Endothelial cell of umbilical vein (primary cell): ENCODE measurements around the gene KCNH2. TPM values are rescaled to one million over a fixed set of nuclear protein-coding genes. Genes with fewer than 3 reads are reported as not detected.

ENCODE experiments used
- BruUV-seq: library from RNA; stranded (reverse); fragments of 400-500 nt; replicated peaks from 2 replicates; lab custom pipeline; 2021; lab: Mats Ljungman, UMichigan
- CTCF ChIA-PET: fragments of 300-600, 350-600 bp; sonication (Branson Sonifier 250); formaldehyde crosslinking; loops from one replicate; lab custom pipeline; 2021; ENCODE audit warnings: antibody characterized with exemption, inconsistent platforms; lab: Charles Lee
- POLR2A ChIA-PET: fragments of 300-600, 350-600 bp; sonication (Branson Sonifier 250); formaldehyde crosslinking; loops from one replicate; lab custom pipeline; 2021; ENCODE audit warnings: antibody characterized with exemption, inconsistent platforms; lab: Charles Lee
- DNase-seq: peaks from one replicate; pipeline ENCODE4 v3.0.0-alpha.2; 2011; ENCODE audit warnings: low read depth, low spot score
- FAIRE-seq: peaks from 2 replicates; lab custom pipeline; 2011; peaks lifted over from hg19 to GRCh38; lab: Jason Lieb, UNC
- H2AFZ ChIP-seq: 2 replicates; pipeline ENCODE4 v1.6.0; 2012; ENCODE audit warnings: low read depth, low read length, control low read depth, inconsistent platforms
- H3K27ac ChIP-seq: 2 replicates; pipeline ENCODE4 v1.5.1; 2011; ENCODE audit warnings: low read depth, mild to moderate bottlenecking, control low read depth, low read length, moderate library complexity; ENCODE audit not compliant: insufficient read depth
- H3K27me3 ChIP-seq, 2 experiments: 2 replicates each; pipeline versions ENCODE4 v1.6.0 to v1.6.1; 2011; ENCODE audit warnings: low read length in 2 of 2, mixed read lengths in 1 of 2; ENCODE audit not compliant: control insufficient read depth in 2 of 2, insufficient read depth in 2 of 2
- H3K36me3 ChIP-seq, 2 experiments: 2 replicates in 1 of 2; 3 replicates in 1 of 2; pipeline ENCODE4 v1.5.1; 2011; ENCODE audit warnings: low read length in 2 of 2, mild to moderate bottlenecking in 1 of 2, moderate library complexity in 1 of 2; ENCODE audit not compliant: control insufficient read depth in 2 of 2, insufficient read depth in 2 of 2; ENCODE audit errors: extremely low read depth in 1 of 2
- H3K4me1 ChIP-seq: 3 replicates; pipeline ENCODE4 v1.5.1; 2011; ENCODE audit warnings: mild to moderate bottlenecking, low read length; ENCODE audit not compliant: control insufficient read depth, insufficient read depth; ENCODE audit errors: extremely low read depth
- H3K4me2 ChIP-seq: 2 replicates; pipeline ENCODE4 v1.6.1; 2011; ENCODE audit warnings: low read length, control low read depth, mixed read lengths; ENCODE audit not compliant: insufficient read depth
- H3K4me3 ChIP-seq, 3 experiments: fragments of 200-600 bp in 1 of 3; sonication (generic), shearing (Covaris generic) in 1 of 3; replicated peaks in 1 of 3; 2 replicates each; pipeline ENCODE4 v1.5.1; 2011 to 2016; ENCODE audit warnings: control low read depth in 3 of 3, low read length in 3 of 3, mild to moderate bottlenecking in 2 of 3, inconsistent platforms in 1 of 3, low read depth in 1 of 3, moderate library complexity in 1 of 3; ENCODE audit not compliant: insufficient read depth in 1 of 3
- H3K79me2 ChIP-seq: 2 replicates; pipeline ENCODE4 v1.6.0; 2012; ENCODE audit warnings: low read length, inconsistent platforms; ENCODE audit not compliant: control insufficient read depth, insufficient read depth
- H3K9ac ChIP-seq: replicated peaks from 2 replicates; pipeline ENCODE3; 2011; ENCODE audit warnings: low read length, control low read depth; ENCODE audit not compliant: insufficient read depth; ENCODE audit errors: extremely low read depth
- H3K9me1 ChIP-seq: replicated peaks from 3 replicates; pipeline ENCODE4 v1.6.0; 2011; ENCODE audit warnings: mild to moderate bottlenecking, low read length; ENCODE audit not compliant: control insufficient read depth, insufficient read depth; ENCODE audit errors: extremely low read depth
- H3K9me3 ChIP-seq: replicated peaks from 2 replicates; pipeline ENCODE4 v1.5.1; 2012; ENCODE audit warnings: low read length, inconsistent platforms; ENCODE audit not compliant: control insufficient read depth, insufficient read depth
- H4K20me1 ChIP-seq: replicated peaks from 2 replicates; pipeline ENCODE3; 2011; ENCODE audit warnings: mild to moderate bottlenecking, low read length; ENCODE audit not compliant: control insufficient read depth, insufficient read depth; ENCODE audit errors: extremely low read depth
- CTCF ChIP-seq, 2 donors: IDR thresholded peaks; 1 replicate in 1 of 2; 2 replicates in 1 of 2; pipeline ENCODE4 v1.5.1; 2011; ENCODE audit warnings: low read length in 2 of 2, mild to moderate bottlenecking in 2 of 2, moderate library complexity in 2 of 2, control low read depth in 1 of 2, inconsistent platforms in 1 of 2, low read depth in 1 of 2; ENCODE audit not compliant: insufficient read depth in 1 of 2; ENCODE audit errors: extremely low read depth in 1 of 2
- EZH2 ChIP-seq: IDR thresholded peaks from 2 replicates; pipeline ENCODE4 v1.6.1; 2012; ENCODE audit warnings: borderline replicate concordance, low read depth, mild to moderate bottlenecking, moderate library complexity, low read length, inconsistent platforms; ENCODE audit not compliant: severe bottlenecking
- FOS ChIP-seq: IDR thresholded peaks from 2 replicates; pipeline ENCODE4 v1.6.1; 2011; ENCODE audit warnings: mild to moderate bottlenecking, low read length, moderate library complexity, borderline replicate concordance; ENCODE audit not compliant: insufficient read depth
- GATA2 ChIP-seq: IDR thresholded peaks from 2 replicates; pipeline ENCODE4 v1.7.0; 2011; ENCODE audit warnings: low read depth, mild to moderate bottlenecking, moderate library complexity, mixed read lengths, low read length; ENCODE audit not compliant: insufficient read length, insufficient read depth
- JUN ChIP-seq: IDR thresholded peaks from 2 replicates; pipeline ENCODE4 v1.6.1; 2011; ENCODE audit warnings: borderline replicate concordance, low read depth; ENCODE audit not compliant: insufficient read length, insufficient read depth
- MAX ChIP-seq: IDR thresholded peaks from 2 replicates; pipeline ENCODE4 v1.6.1; 2011; ENCODE audit not compliant: insufficient read depth, insufficient read length
- MYC ChIP-seq: IDR thresholded peaks from one replicate; pipeline ENCODE4 v1.6.1; 2011; ENCODE audit warnings: mild to moderate bottlenecking, low read depth, low read length
- POLR2A ChIP-seq: IDR thresholded peaks from 2 replicates; pipeline ENCODE4 v1.6.1; 2012; ENCODE audit warnings: low read depth, mild to moderate bottlenecking, control low read depth, low read length
- POLR2AphosphoS5 ChIP-seq: IDR thresholded peaks from 2 replicates; pipeline ENCODE4 v1.6.1; 2012; ENCODE audit warnings: low read depth, mild to moderate bottlenecking, control low read depth, low read length, moderate library complexity; ENCODE audit not compliant: insufficient read depth
- dilution Hi-C: fragments of 300-500 bp; cut with MboI; formaldehyde crosslinking; loops from one replicate; pipeline ENCODE4 v1.15.0; 2019; ENCODE audit warnings: low sequenced_read_pairs; ENCODE audit not compliant: extremely low pct_ligation_motif_present
- intact Hi-C: fragments of 100-400 bp; cut with micrococcal nuclease; formaldehyde crosslinking; loops from one replicate; pipeline ENCODE4 v1.10.0; 2022
- polyA plus RNA-seq, 4 experiments: library from polyadenylated mRNA; depleted of rRNA in 3 of 4; stranded (reverse) in 3 of 4; unstranded in 1 of 4; fragments of >200 nt; gene quantifications; 2 replicates each; pipeline versions ENCODE4 v1.2.1 to v1.2.3, GENCODE V29; 2011 to 2012; ENCODE audit warnings: missing spikeins in 1 of 4
- total RNA-seq: library from RNA; stranded (reverse); gene quantifications from 2 replicates; pipeline ENCODE4 v1.2.3, GENCODE V29; 2021

Gene KCNH2
- total and polyA plus RNA-seq, 2 donors (not counting 3 experiments of a cell fraction or from before 2014, with no cell fraction given), result 0.03 to 0.09 TPM

GRCh38 chr7:150898475-150899011 is 79.6 kb downstream of the KCNH2 start:
- no peaks in the 10 kb centered on the region for H3K4me1 ChIP-seq
- no peaks in the 10 kb centered on the region for H3K9me1 ChIP-seq
- no TSS peak for BruUV-seq
- intact Hi-C loops, result loop anchor here (1.0 to 2.0 kb wide), 6 partner anchors 20 to 274 kb away; no protein-coding TSS in a partner anchor
- no peaks in the 10 kb centered on the region for H3K9me3 ChIP-seq
- ChIA-PET CTCF (interaction anchor here (0.6 to 1.9 kb wide), 49 partner anchors 9 to 530 kb away, joined by 3 to 29 read pairs (median 4); partner anchors contain the start of genes CHPF2 and REPIN1), POLR2A (no interaction called here)
- no peaks in the 10 kb centered on the region for H4K20me1 ChIP-seq
- H3K4me2 ChIP-seq, result no peak overlapping the region
- H3K27me3 ChIP-seq, result peaks cover 5 to 6% of the 10 kb centered on the region in 2 experiments
- DNase-seq (peak; percentile 57), FAIRE-seq (peak; percentile 98)
- H2AFZ ChIP-seq, result peak overlapping the region; percentile 23
- dilution Hi-C loops, result no loop called here
- H3K27ac ChIP-seq, result no peak overlapping the region
- H3K36me3 ChIP-seq, result no peaks in the 10 kb centered on the region
- no peak overlapping the region for H3K9ac ChIP-seq
- no peaks in the 10 kb centered on the region for H3K79me2 ChIP-seq
- TF ChIP-seq GATA2 (no peak), MYC (no peak), JUN (no peak), POLR2AphosphoS5 (no peak), POLR2A (no peak), FOS (no peak), EZH2 (no peak), MAX (no peak), CTCF (IDR thresholded peaks at IDR 0.05; ENCODE audit: extremely low read depth in 1 of 2, insufficient read depth in 1 of 2, low read depth in 1 of 2, low read length in 2 of 2) (peak; percentile 94 to 97)
- no peak overlapping the region for H3K4me3 ChIP-seq
